Subcutaneous abdominal adipose tissue (tissue), 5 donors: Measurements from ENCODE around the gene STK17A.
"Not testable (repeated sequence)": the region's sequence is repeated elsewhere in the genome, so short reads cannot be mapped to it uniquely, and the experiment has no call there.

ENCODE experiments used
- H3K27ac ChIP-seq: one replicate; pipeline ENCODE4 v1.7.0; 2013; ENCODE audit warnings: low read depth, mild to moderate bottlenecking, inconsistent platforms, low read length, moderate library complexity
- H3K27me3 ChIP-seq, 5 donors: one replicate each; pipeline ENCODE4 v1.7.0; 2013; ENCODE audit warnings: low read length in 5 of 5, inconsistent platforms in 1 of 5; ENCODE audit not compliant: control insufficient read depth in 5 of 5, insufficient read depth in 4 of 5
- H3K36me3 ChIP-seq, 5 donors: one replicate each; pipeline ENCODE4 v1.7.0; 2013; ENCODE audit warnings: low read length in 5 of 5; ENCODE audit not compliant: control insufficient read depth in 5 of 5, insufficient read depth in 5 of 5
- H3K4me1 ChIP-seq, 5 donors: one replicate each; pipeline ENCODE4 v1.7.0; 2013; ENCODE audit warnings: low read length in 5 of 5, mild to moderate bottlenecking in 3 of 5, moderate library complexity in 1 of 5; ENCODE audit not compliant: control insufficient read depth in 5 of 5, insufficient read depth in 5 of 5
- H3K4me3 ChIP-seq, 5 donors: one replicate each; pipeline ENCODE4 v1.7.0; 2013; ENCODE audit warnings: low read length in 5 of 5, low read depth in 1 of 5
- H3K9ac ChIP-seq, 5 donors: one replicate each; pipeline ENCODE4 v1.7.0; 2013; ENCODE audit warnings: low read length in 5 of 5, mild to moderate bottlenecking in 4 of 5, moderate library complexity in 3 of 5
- H3K9me3 ChIP-seq, 5 donors: one replicate each; pipeline ENCODE4 v1.7.0; 2013; ENCODE audit warnings: low read length in 5 of 5; ENCODE audit not compliant: control insufficient read depth in 5 of 5
- donor health status: healthy.
- donor health status: healthy.
- donor health status: healthy.
- donor health status: healthy.
- donor health status: healthy.

STK17A gene

GRCh38 chr7:43664681-43665080 is 81.8 kb downstream of the STK17A start:
- Histone ChIP-seq H3K36me3 (peaks cover 0 to 4% (median 0%) of the 10 kb centered on the region in 5 donors), H3K9ac (no peak overlapping the region), H3K4me3 (no peak overlapping the region), H3K9me3 (no peaks in the 10 kb centered on the region), H3K27me3 (no peaks in the 10 kb centered on the region), H3K4me1 (no peaks in the 10 kb centered on the region), H3K27ac (no peak overlapping the region)

- H3K9ac ChIP-seq, result no peak overlapping the region
- H3K27ac ChIP-seq, result no peak overlapping the region
- no peak overlapping the region for H3K4me3 ChIP-seq
- no peaks in the 10 kb centered on the region for H3K27me3 ChIP-seq
- H3K9me3 ChIP-seq, result no peaks in the 10 kb centered on the region
- no peaks in the 10 kb centered on the region for H3K4me1 ChIP-seq
- peaks cover 0 to 4% (median 0%) of the 10 kb centered on the region in 5 donors for H3K36me3 ChIP-seq
Observed at GRCh38 chr7:43666938-43667337, 84.0 kb downstream of the STK17A start.

GRCh38 chr7:43668035-43668434 is 85.1 kb downstream of the STK17A start:
- no peaks in the 10 kb centered on the region for H3K9me3 ChIP-seq
- H3K36me3 ChIP-seq, result no peaks in the 10 kb centered on the region
- no peaks in the 10 kb centered on the region for H3K4me1 ChIP-seq
- H3K9ac ChIP-seq, result no peak overlapping the region
- no peak overlapping the region for H3K4me3 ChIP-seq
- no peak overlapping the region for H3K27ac ChIP-seq
- H3K27me3 ChIP-seq, result no peaks in the 10 kb centered on the region

- Histone ChIP-seq H3K4me3 (no peak overlapping the region), H3K27me3 (no peaks in the 10 kb centered on the region), H3K4me1 (no peaks in the 10 kb centered on the region), H3K27ac (no peak overlapping the region), H3K36me3 (no peaks in the 10 kb centered on the region), H3K9ac (no peak overlapping the region), H3K9me3 (no peaks in the 10 kb centered on the region)
Observed at GRCh38 chr7:43669286-43670081, 86.6 kb downstream of the STK17A start.

- Histone ChIP-seq H3K4me1 (no peaks in the 10 kb centered on the region), H3K36me3 (no peaks in the 10 kb centered on the region), H3K9ac (no peak overlapping the region), H3K4me3 (no peak overlapping the region), H3K27ac (no peak overlapping the region), H3K27me3 (no peaks in the 10 kb centered on the region), H3K9me3 (no peaks in the 10 kb centered on the region)
Observed at GRCh38 chr7:43671521-43671920, 88.6 kb downstream of the STK17A start.

GRCh38 chr7:43673243-43673976 is 90.5 kb downstream of the STK17A start:
- not testable (repeated sequence) for H3K9ac ChIP-seq, H3K27ac ChIP-seq, H3K36me3 ChIP-seq, H3K4me3 ChIP-seq, H3K9me3 ChIP-seq, H3K27me3 ChIP-seq, H3K4me1 ChIP-seq

GRCh38 chr7:43674559-43675436 is 91.9 kb downstream of the STK17A start:
- Histone ChIP-seq H3K27me3 (no peaks in the 10 kb centered on the region), H3K9me3 (no peaks in the 10 kb centered on the region), H3K36me3 (no peaks in the 10 kb centered on the region), H3K4me1 (peaks cover 0 to 4% (median 2%) of the 10 kb centered on the region in 5 donors), H3K9ac (no peak overlapping the region), H3K27ac (no peak overlapping the region), H3K4me3 (no peak overlapping the region)
